ENCODE results near the gene HDAC5. TPM values are rescaled to one million over a fixed set of nuclear protein-coding genes. Genes with fewer than 3 reads are reported as not detected.

Gene HDAC5
- total and polyA plus RNA-seq, 2 experiments from 2014 or later = 28.5 to 98.7 TPM

GRCh38 chr17:44087319-44087718 lies 36.1 kb downstream of the HDAC5 start:
- Histone ChIP-seq H3K27ac (peak overlapping the region; percentile 91), H3K9me3 (ENCODE audit: low read depth) (no peaks in the 10 kb centered on the region), H3K4me2 (ENCODE audit: unreplicated experiment) (peak overlapping the region; percentile 56), H3K79me2 (ENCODE audit: insufficient read depth) (peaks cover 8% of the 10 kb centered on the region; the same call in 1 of the 2 replicates), H4K20me1 (ENCODE audit: insufficient read depth) (no peaks in the 10 kb centered on the region), H3K4me3 (no peak overlapping the region; the same call in 1 of the 2 replicates), H3F3A (ENCODE audit: insufficient read depth) (peaks cover 23% of the 10 kb centered on the region), H3K36me3 (ENCODE audit: low read depth) (no peaks in the 10 kb centered on the region), H3K27me3 (replicated peaks; ENCODE audit: insufficient read depth) (no peaks in the 10 kb centered on the region), H3K9me2 (ENCODE audit: insufficient read depth) (no peaks in the 10 kb centered on the region), H2AFZ (no peak overlapping the region), H3K9ac (peak overlapping the region; percentile 83), H3K4me1 (ENCODE audit: insufficient read depth) (peaks cover 15% of the 10 kb centered on the region)
- WGBS, 2 experiments (ENCODE audit: low coverage in 1 of 2, low lambda C conversion rate in 2 of 2, missing lambda C conversion rate in 2 of 2) = 46 to 53% methylated on average over 8 of the region's 8 CpGs
- no peak for DNase-seq
- TF ChIP-seq EZH2 (IDR thresholded peaks at IDR 0.05; ENCODE audit: insufficient read depth, poor library complexity, severe bottlenecking) = no peak
- in situ Hi-C loops (cut with MboI) = no loop called here

- no peaks in the 10 kb centered on the region; the same call in 1 of the 2 replicates for H3K36me3 ChIP-seq (ENCODE audit: low read depth)
- no peaks in the 10 kb centered on the region for H3K27me3 ChIP-seq (replicated peaks; ENCODE audit: insufficient read depth)
- H3K4me2 ChIP-seq (ENCODE audit: unreplicated experiment) = peak overlapping the region; percentile 67
- peaks cover 29% of the 10 kb centered on the region for H3F3A ChIP-seq (ENCODE audit: insufficient read depth)
- in situ Hi-C loops (cut with MboI) = no loop called here
- DNase-seq = peak; percentile 99
- no peaks in the 10 kb centered on the region for H3K9me3 ChIP-seq (ENCODE audit: low read depth)
- no peaks in the 10 kb centered on the region for H4K20me1 ChIP-seq (ENCODE audit: insufficient read depth)
- no peak overlapping the region for H2AFZ ChIP-seq
- H3K4me1 ChIP-seq (ENCODE audit: insufficient read depth) = peaks cover 20% of the 10 kb centered on the region
- peak overlapping the region; percentile 36 for H3K4me3 ChIP-seq
- H3K27ac ChIP-seq = peak overlapping the region; percentile 91
- peak overlapping the region; percentile 83 for H3K9ac ChIP-seq
- peaks cover 8% of the 10 kb centered on the region; the same call in 1 of the 2 replicates for H3K79me2 ChIP-seq (ENCODE audit: insufficient read depth)
- 33 to 76% methylated on average over 10 to 23 of the region's 23 CpGs for WGBS, 2 experiments (ENCODE audit: low coverage in 1 of 2, low lambda C conversion rate in 2 of 2, missing lambda C conversion rate in 2 of 2)
- no peak for TF ChIP-seq EZH2phosphoT487 (IDR thresholded peaks at IDR 0.05; ENCODE audit: insufficient read depth, low read depth)
- H3K9me2 ChIP-seq (ENCODE audit: insufficient read depth) = no peaks in the 10 kb centered on the region
These were observed 36.8 kb downstream of the HDAC5 start for GRCh38 chr17:44086364-44087311.

- WGBS, 2 experiments (ENCODE audit: low coverage in 1 of 2, low lambda C conversion rate in 2 of 2, missing lambda C conversion rate in 2 of 2) = 69 to 76% methylated on average over 5 of the region's 5 CpGs
- H3K9ac ChIP-seq = peak overlapping the region; percentile 81
These were observed 37.5 kb downstream of the HDAC5 start for GRCh38 chr17:44085908-44086307.

GRCh38 chr17:44084921-44085320 lies 38.5 kb downstream of the HDAC5 start:
- H4K20me1 ChIP-seq (ENCODE audit: insufficient read depth) = no peaks in the 10 kb centered on the region

More at GRCh38 chr17:44085908-44086307, 37.5 kb downstream of the HDAC5 start:
- H3K79me2 ChIP-seq (ENCODE audit: insufficient read depth) = peaks cover 8% of the 10 kb centered on the region; the same call in 1 of the 2 replicates
- peaks cover 28% of the 10 kb centered on the region for H3F3A ChIP-seq (ENCODE audit: insufficient read depth)
- no peaks in the 10 kb centered on the region for H3K27me3 ChIP-seq (replicated peaks; ENCODE audit: insufficient read depth)
- H3K9me2 ChIP-seq (ENCODE audit: insufficient read depth) = no peaks in the 10 kb centered on the region
- no peak for TF ChIP-seq EZH2phosphoT487 (IDR thresholded peaks at IDR 0.05; ENCODE audit: insufficient read depth, low read depth)
- no peak for TF ChIP-seq EZH2 (IDR thresholded peaks at IDR 0.05; ENCODE audit: insufficient read depth, poor library complexity, severe bottlenecking)
- in situ Hi-C loops (cut with MboI) = no loop called here
- peak overlapping the region; percentile 67 for H3K4me2 ChIP-seq (ENCODE audit: unreplicated experiment)
- H3K4me1 ChIP-seq (ENCODE audit: insufficient read depth) = peaks cover 22% of the 10 kb centered on the region
- no peak overlapping the region for H3K4me3 ChIP-seq
- H4K20me1 ChIP-seq (ENCODE audit: insufficient read depth) = no peaks in the 10 kb centered on the region
- H3K27ac ChIP-seq = peak overlapping the region; percentile 86
- no peaks in the 10 kb centered on the region for H3K9me3 ChIP-seq (ENCODE audit: low read depth)
- H3K36me3 ChIP-seq (ENCODE audit: low read depth) = no peaks in the 10 kb centered on the region; the same call in 1 of the 2 replicates
- no peak overlapping the region for H2AFZ ChIP-seq
- no peak for DNase-seq

More at GRCh38 chr17:44084921-44085320, 38.5 kb downstream of the HDAC5 start:
- Histone ChIP-seq H2AFZ (no peak overlapping the region), H3K27me3 (replicated peaks; ENCODE audit: insufficient read depth) (no peaks in the 10 kb centered on the region), H3K4me1 (ENCODE audit: insufficient read depth) (peaks cover 22% of the 10 kb centered on the region), H3K9me3 (ENCODE audit: low read depth) (no peaks in the 10 kb centered on the region), H3K4me2 (ENCODE audit: unreplicated experiment) (no peak overlapping the region), H3K9ac (no peak overlapping the region), H3K79me2 (ENCODE audit: insufficient read depth) (peaks cover 8% of the 10 kb centered on the region; the same call in 1 of the 2 replicates), H3F3A (ENCODE audit: insufficient read depth) (peaks cover 26% of the 10 kb centered on the region), H3K27ac (no peak overlapping the region), H3K9me2 (ENCODE audit: insufficient read depth) (no peaks in the 10 kb centered on the region), H3K36me3 (ENCODE audit: low read depth) (no peaks in the 10 kb centered on the region; the same call in 1 of the 2 replicates), H3K4me3 (no peak overlapping the region)
- DNase-seq = no peak
- 85 to 89% methylated on average over 7 of the region's 7 CpGs for WGBS, 2 experiments (ENCODE audit: low coverage in 1 of 2, low lambda C conversion rate in 2 of 2, missing lambda C conversion rate in 2 of 2)
- no peak for TF ChIP-seq EZH2phosphoT487 (IDR thresholded peaks at IDR 0.05; ENCODE audit: insufficient read depth, low read depth)
- TF ChIP-seq EZH2 (IDR thresholded peaks at IDR 0.05; ENCODE audit: insufficient read depth, poor library complexity, severe bottlenecking) = no peak
- in situ Hi-C loops (cut with MboI) = no loop called here
